ENCODE data around the gene NUMBL.

NUMBL gene

GRCh38 chr19:40726279-40726678 is 35.8 kb upstream of the NUMBL start:
- DNase-seq (ENCODE audit: low read depth, low spot score) = no peak
- no peaks in the 10 kb centered on the region for H3K4me1 ChIP-seq (ENCODE audit: insufficient read depth, insufficient read length)
- peaks cover 55% of the 10 kb centered on the region for H3K36me3 ChIP-seq (ENCODE audit: insufficient read depth, insufficient read length, low read length)
- H3K9me3 ChIP-seq (ENCODE audit: insufficient read depth, low read length) = no peaks in the 10 kb centered on the region
- no peak overlapping the region for H3K9ac ChIP-seq (ENCODE audit: insufficient read length, low read depth)
- H3K27me3 ChIP-seq (ENCODE audit: insufficient read depth, insufficient read length) = no peaks in the 10 kb centered on the region
- TF ChIP-seq SUZ12 (IDR thresholded peaks at IDR 0.05; ENCODE audit: extremely low read depth, insufficient read depth, insufficient read length) = no peak
- no peak for TF ChIP-seq YY1 (IDR thresholded peaks at IDR 0.05; ENCODE audit: insufficient read depth, insufficient read length)
- TF ChIP-seq ZNF274 (IDR thresholded peaks at IDR 0.05; ENCODE audit: low read depth, low read length) = no peak
- no peak overlapping the region for H3K4me3 ChIP-seq (ENCODE audit: insufficient read length, low read depth)

GRCh38 chr19:40724855-40725254 is 34.4 kb upstream of the NUMBL start:
- Histone ChIP-seq H3K4me3 (ENCODE audit: insufficient read length, low read depth) (no peak overlapping the region), H3K4me1 (ENCODE audit: insufficient read depth, insufficient read length) (no peaks in the 10 kb centered on the region), H3K9me3 (ENCODE audit: insufficient read depth, low read length) (no peaks in the 10 kb centered on the region), H3K36me3 (ENCODE audit: insufficient read depth, insufficient read length, low read length) (peaks cover 42% of the 10 kb centered on the region), H3K9ac (ENCODE audit: insufficient read length, low read depth) (no peak overlapping the region), H3K27me3 (ENCODE audit: insufficient read depth, insufficient read length) (no peaks in the 10 kb centered on the region)
- no peak for DNase-seq (ENCODE audit: low read depth, low spot score)
- no peak for TF ChIP-seq SUZ12 (IDR thresholded peaks at IDR 0.05; ENCODE audit: extremely low read depth, insufficient read depth, insufficient read length)
- no peak for TF ChIP-seq ZNF274 (IDR thresholded peaks at IDR 0.05; ENCODE audit: low read depth, low read length)
- no peak for TF ChIP-seq YY1 (IDR thresholded peaks at IDR 0.05; ENCODE audit: insufficient read depth, insufficient read length)

DNA sequence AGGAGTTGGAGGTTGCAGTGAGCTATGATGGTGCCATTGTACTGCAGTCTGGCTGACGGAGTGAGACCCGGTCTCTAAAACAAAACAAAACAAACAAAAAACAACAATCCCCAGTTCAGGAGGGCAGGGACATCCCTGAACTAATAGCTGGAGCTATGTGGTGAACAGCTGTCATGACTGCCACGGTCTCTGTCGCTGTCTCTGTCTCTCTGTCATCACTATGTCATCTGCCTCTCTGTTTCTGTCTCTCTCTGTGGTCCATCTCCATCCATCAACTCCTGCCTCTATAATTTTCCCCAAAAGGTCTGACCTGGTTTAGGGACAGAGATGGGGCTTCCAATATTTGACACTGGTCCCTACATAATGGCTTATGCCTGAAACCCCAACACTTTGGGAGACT is 33.9 kb upstream of the NUMBL start:
- Histone ChIP-seq H3K9ac (ENCODE audit: insufficient read length, low read depth) (no peak overlapping the region), H3K4me3 (ENCODE audit: insufficient read length, low read depth) (no peak overlapping the region), H3K9me3 (ENCODE audit: insufficient read depth, low read length) (no peaks in the 10 kb centered on the region), H3K36me3 (ENCODE audit: insufficient read depth, insufficient read length, low read length) (peaks cover 40% of the 10 kb centered on the region), H3K27me3 (ENCODE audit: insufficient read depth, insufficient read length) (no peaks in the 10 kb centered on the region), H3K4me1 (ENCODE audit: insufficient read depth, insufficient read length) (no peaks in the 10 kb centered on the region)
- TF ChIP-seq SUZ12 (IDR thresholded peaks at IDR 0.05; ENCODE audit: extremely low read depth, insufficient read depth, insufficient read length) (no peak), YY1 (IDR thresholded peaks at IDR 0.05; ENCODE audit: insufficient read depth, insufficient read length) (no peak), ZNF274 (IDR thresholded peaks at IDR 0.05; ENCODE audit: low read depth, low read length) (no peak)
- DNase-seq (ENCODE audit: low read depth, low spot score) = no peak

DNA sequence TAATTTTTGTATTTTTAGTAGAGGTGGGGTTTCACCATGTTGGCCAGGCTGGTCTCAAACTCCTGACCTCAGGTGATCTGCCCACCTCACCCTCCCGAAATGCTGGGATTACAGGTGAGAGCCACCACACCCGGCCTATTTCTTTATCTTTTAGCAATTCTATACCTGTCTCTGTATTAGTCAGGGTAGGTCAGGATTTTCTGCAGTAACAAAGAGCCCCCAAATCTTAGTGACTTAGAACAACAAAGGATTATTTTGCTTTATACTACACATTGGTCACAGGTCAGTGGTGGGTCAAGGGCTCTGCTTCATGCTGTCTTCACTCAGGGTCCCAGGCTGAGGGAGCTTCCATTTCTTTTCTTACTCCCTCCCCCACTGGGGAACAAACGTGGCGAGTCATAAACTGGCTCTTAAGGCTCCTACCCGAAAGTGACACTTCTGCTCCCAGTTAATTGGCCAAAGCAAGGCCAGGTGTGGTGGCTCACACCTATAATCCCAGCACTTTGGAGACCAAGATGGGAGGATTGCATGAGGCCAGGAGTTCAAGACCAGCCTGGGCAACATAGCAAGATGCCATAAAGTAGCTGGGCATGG is 33.3 kb upstream of the NUMBL start:
- no peak for TF ChIP-seq YY1 (IDR thresholded peaks at IDR 0.05; ENCODE audit: insufficient read depth, insufficient read length)
- Histone ChIP-seq H3K9ac (ENCODE audit: insufficient read length, low read depth) (no peak overlapping the region), H3K36me3 (ENCODE audit: insufficient read depth, insufficient read length, low read length) (peaks cover 38% of the 10 kb centered on the region), H3K4me3 (ENCODE audit: insufficient read length, low read depth) (no peak overlapping the region), H3K4me1 (ENCODE audit: insufficient read depth, insufficient read length) (no peaks in the 10 kb centered on the region), H3K9me3 (ENCODE audit: insufficient read depth, low read length) (no peaks in the 10 kb centered on the region), H3K27me3 (ENCODE audit: insufficient read depth, insufficient read length) (no peaks in the 10 kb centered on the region)
- no peak for DNase-seq (ENCODE audit: low read depth, low spot score)

- H3K27me3 ChIP-seq (ENCODE audit: insufficient read depth, insufficient read length) = no peaks in the 10 kb centered on the region
- no peak overlapping the region for H3K4me3 ChIP-seq (ENCODE audit: insufficient read length, low read depth)
- peaks cover 31% of the 10 kb centered on the region for H3K36me3 ChIP-seq (ENCODE audit: insufficient read depth, insufficient read length, low read length)
- H3K9ac ChIP-seq (ENCODE audit: insufficient read length, low read depth) = no peak overlapping the region
- H3K4me1 ChIP-seq (ENCODE audit: insufficient read depth, insufficient read length) = no peaks in the 10 kb centered on the region
- H3K9me3 ChIP-seq (ENCODE audit: insufficient read depth, low read length) = no peaks in the 10 kb centered on the region
- TF ChIP-seq ZNF274 (IDR thresholded peaks at IDR 0.05; ENCODE audit: low read depth, low read length) (no peak), YY1 (IDR thresholded peaks at IDR 0.05; ENCODE audit: insufficient read depth, insufficient read length) (no peak), SUZ12 (IDR thresholded peaks at IDR 0.05; ENCODE audit: extremely low read depth, insufficient read depth, insufficient read length) (no peak)
- no peak for DNase-seq (ENCODE audit: low read depth, low spot score)
Measured at GRCh38 chr19:40721936-40722661, 31.6 kb upstream of the NUMBL start.

GRCh38 chr19:40721140-40721486 is 30.7 kb upstream of the NUMBL start:
- Histone ChIP-seq H3K9me3 (ENCODE audit: insufficient read depth, low read length) (no peaks in the 10 kb centered on the region), H3K4me1 (ENCODE audit: insufficient read depth, insufficient read length) (no peaks in the 10 kb centered on the region), H3K9ac (ENCODE audit: insufficient read length, low read depth) (no peak overlapping the region), H3K4me3 (ENCODE audit: insufficient read length, low read depth) (no peak overlapping the region), H3K36me3 (ENCODE audit: insufficient read depth, insufficient read length, low read length) (peaks cover 24% of the 10 kb centered on the region), H3K27me3 (ENCODE audit: insufficient read depth, insufficient read length) (no peaks in the 10 kb centered on the region)
- DNase-seq (ENCODE audit: low read depth, low spot score) = no peak
- TF ChIP-seq YY1 (IDR thresholded peaks at IDR 0.05; ENCODE audit: insufficient read depth, insufficient read length) = no peak
- TF ChIP-seq ZNF274 (IDR thresholded peaks at IDR 0.05; ENCODE audit: low read depth, low read length) = no peak

- Histone ChIP-seq H3K36me3 (ENCODE audit: insufficient read depth, insufficient read length, low read length) (peaks cover 16% of the 10 kb centered on the region), H3K9me3 (ENCODE audit: insufficient read depth, low read length) (no peaks in the 10 kb centered on the region), H3K4me1 (ENCODE audit: insufficient read depth, insufficient read length) (peaks cover 2% of the 10 kb centered on the region), H3K27me3 (ENCODE audit: insufficient read depth, insufficient read length) (no peaks in the 10 kb centered on the region), H3K4me3 (ENCODE audit: insufficient read length, low read depth) (no peak overlapping the region), H3K9ac (ENCODE audit: insufficient read length, low read depth) (no peak overlapping the region)
- no peak for DNase-seq (ENCODE audit: low read depth, low spot score)
- TF ChIP-seq ZNF274 (IDR thresholded peaks at IDR 0.05; ENCODE audit: low read depth, low read length) (no peak), SUZ12 (IDR thresholded peaks at IDR 0.05; ENCODE audit: extremely low read depth, insufficient read depth, insufficient read length) (no peak), YY1 (IDR thresholded peaks at IDR 0.05; ENCODE audit: insufficient read depth, insufficient read length) (no peak)
Measured at GRCh38 chr19:40719414-40719894, 29.0 kb upstream of the NUMBL start.

Data from NT2/D1 (cell line).